ENCODE data around the gene PAK1.
"Not testable (repeated sequence)": the region's sequence is repeated elsewhere in the genome, so short reads cannot be mapped to it uniquely, and the experiment has no call there.

The PAK1 gene

DNA sequence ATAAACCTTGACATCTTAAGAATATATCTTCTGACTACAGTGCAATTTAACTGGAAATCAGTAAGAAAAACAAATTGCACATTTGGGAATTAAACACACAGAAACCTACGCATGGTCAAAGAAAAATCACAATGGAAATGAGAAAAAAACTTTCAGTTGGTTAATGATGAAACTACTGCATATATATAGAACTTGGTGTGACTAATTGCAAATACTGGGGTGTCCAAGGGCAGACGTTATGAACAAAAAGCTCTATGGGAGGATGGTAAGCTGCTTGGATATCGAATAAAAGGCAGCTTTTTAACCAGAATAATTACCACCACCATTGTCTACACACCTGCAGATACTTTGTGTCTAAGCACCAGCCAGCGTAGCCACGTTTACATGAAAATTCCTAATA lies 173.2 kb downstream of the PAK1 start:
- DNase-seq, result no peak

GRCh38 chr11:77300028-77300427 lies 173.9 kb downstream of the PAK1 start:
- DNase-seq, result not testable (repeated sequence)

- no peak for DNase-seq
Observed at GRCh38 chr11:77299528-77299993, 174.3 kb downstream of the PAK1 start.

- no peak for DNase-seq
Observed at GRCh38 chr11:77294040-77294439, 179.9 kb downstream of the PAK1 start.

DNA sequence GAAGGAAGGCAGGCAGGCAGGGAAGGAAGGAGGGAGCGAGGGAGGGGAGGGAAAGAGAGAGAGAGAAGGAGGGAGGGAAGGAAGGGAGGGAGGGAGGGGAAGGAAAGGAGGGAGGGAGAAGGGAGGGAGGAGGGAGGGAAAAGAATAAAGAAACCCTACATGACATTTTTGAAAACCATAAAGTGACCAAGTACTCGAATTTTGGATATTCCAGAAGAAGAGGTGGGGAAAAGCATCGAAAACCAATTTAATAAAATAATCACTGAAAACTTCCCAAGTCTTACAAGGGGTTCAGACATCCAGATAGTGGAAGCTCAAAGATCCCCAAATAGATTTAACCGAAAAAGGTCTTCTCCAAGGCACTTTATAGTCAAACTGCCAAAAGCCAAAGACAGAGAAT lies 184.2 kb downstream of the PAK1 start:
- no peak for DNase-seq

DNA sequence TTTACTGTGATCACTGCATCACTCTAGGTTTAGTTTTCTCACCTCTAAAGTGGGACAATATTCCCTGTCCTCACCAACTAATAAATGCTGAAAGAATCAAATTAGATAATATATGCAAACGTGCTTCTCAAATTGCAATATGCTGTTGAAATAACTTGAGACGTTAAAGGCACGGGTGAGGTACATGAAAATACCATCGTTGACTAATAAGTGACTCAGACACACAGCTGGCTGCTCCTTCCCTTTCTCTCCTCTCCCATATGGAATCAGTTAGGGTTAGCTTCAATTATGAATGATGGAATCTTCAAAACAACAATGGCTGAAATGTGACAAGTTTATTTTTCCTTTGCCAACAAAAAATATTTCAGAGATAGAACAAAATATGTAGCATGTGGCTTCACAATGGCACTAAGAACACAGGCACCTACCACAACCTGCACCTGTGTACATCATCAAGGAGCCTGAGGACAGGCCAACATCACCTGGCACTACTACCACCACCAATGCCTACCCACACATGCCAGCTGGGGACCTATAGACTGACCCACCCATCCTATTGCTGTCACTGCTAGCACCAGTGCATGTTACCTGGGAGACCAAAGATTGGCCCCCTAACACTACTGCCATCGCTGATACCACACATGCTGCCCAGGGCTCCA lies 186.2 kb downstream of the PAK1 start:
- DNase-seq, result no peak

DNA sequence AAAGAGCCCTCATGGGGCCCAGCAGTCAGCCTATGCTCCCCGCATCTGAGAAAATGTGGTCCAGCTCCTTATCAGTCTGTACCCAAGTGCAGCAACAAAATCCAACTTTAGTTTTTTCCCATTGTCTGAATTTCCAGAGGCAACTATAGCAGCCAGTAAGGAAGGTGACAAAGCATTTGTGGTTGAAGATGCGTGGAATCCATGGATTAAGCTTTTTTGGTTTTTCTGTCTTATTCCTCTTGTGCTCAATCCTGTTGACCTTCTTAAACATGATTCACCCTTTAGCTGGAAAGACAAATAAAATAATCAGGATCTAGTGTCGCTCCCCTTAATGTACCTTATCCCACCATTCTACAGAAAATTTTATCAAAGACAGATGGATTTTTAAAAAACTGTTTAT lies 186.8 kb downstream of the PAK1 start:
- no peak for DNase-seq

DNA sequence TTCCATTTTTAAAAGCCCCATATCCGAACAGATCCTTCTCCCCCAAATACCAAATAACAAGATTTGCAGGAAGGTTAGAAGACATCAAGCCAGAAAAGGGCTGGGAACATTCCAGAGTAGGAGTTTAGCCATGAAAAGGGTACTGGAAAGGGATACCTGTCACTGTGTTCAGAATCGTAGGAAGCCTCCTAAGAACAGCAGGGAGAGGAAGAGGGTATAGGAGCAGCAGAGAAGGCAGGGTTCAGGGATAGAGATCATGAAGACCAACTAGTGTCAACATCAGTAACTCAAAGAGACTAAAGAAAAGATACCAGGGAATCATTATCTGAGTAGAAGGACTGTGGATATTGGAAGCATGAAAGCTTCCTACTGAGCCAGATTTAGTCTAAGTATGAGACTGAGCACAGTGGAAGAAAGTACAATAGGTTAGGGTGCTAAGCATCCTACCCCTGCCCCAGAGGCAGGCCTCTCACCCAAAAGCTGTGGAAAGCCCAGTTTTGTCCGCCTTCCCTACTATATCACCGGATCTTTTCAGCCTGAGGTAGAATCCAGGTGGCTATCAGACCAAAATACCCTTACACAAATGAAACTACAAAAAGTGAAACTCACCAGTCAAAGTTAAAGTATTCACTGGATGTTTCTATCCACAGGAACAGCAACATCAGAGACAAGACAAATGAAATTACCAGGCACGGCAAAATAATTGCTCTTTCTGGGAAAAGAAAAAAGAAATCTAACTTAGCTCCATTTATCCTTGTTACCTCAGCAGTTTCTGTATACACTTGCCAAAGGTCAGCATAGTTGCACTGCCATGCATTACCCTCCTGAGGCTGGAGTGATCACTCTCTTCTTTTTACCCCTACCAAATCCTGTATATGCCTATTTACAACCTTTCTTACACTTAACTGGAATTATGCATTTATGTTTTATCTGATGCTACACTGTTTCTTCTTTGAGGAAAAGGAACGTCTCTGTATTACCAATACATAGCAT lies 189.1 kb downstream of the PAK1 start:
- no peak for DNase-seq

- DNase-seq, result no peak
Observed at GRCh38 chr11:77283101-77283500, 190.8 kb downstream of the PAK1 start.

DNA sequence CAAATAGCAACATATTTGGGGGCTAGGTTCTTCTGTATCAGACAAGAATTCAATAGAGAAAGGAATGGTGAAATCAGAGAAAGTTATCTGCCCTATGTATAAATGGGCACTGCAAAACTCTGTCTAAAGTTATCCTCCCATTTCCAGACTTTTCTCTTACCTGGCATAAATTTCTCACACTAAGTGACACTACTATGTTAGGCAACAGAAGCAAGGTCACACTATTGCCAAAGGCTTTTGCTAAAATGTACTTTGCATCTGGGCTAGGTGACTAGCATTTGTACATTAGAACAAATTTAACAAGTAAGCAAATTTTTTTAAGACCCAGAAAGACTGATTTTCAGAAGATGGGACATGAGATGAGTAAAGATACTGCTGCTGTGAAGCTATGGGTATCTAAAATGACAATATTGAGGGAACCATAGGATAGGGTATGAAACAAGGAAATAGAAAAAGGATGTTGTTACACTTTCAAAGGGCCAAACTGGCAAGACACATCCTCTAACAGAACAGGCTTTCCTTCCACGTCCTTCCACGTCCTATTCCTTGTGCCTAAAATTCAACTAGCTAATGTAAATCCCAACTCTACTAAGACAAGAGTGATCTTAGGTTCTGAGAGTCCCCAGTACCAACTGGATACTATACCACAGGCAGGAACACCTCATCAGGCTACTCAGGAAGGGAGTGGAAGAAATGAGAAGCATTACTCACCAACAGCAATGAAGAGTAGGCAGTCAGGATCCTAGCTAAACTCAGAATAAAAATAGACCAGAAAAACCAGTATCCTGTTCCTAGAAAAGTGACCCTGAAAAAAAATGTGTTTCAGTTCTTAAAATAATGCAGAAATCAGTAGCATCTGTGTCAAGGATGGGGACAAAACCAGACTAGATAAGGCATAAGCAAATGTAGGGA lies 195.0 kb downstream of the PAK1 start:
- no peak for DNase-seq

- no peak for DNase-seq
Observed at GRCh38 chr11:77276271-77276670, 197.6 kb downstream of the PAK1 start.
